ENCODE measurements around the gene NOS3. TPM values are rescaled to one million over a fixed set of nuclear protein-coding genes. Genes with fewer than 3 reads are reported as not detected.

Gene NOS3
- total RNA-seq, 2 experiments from 2014 or later = 5.4 to 6.2 TPM

DNA sequence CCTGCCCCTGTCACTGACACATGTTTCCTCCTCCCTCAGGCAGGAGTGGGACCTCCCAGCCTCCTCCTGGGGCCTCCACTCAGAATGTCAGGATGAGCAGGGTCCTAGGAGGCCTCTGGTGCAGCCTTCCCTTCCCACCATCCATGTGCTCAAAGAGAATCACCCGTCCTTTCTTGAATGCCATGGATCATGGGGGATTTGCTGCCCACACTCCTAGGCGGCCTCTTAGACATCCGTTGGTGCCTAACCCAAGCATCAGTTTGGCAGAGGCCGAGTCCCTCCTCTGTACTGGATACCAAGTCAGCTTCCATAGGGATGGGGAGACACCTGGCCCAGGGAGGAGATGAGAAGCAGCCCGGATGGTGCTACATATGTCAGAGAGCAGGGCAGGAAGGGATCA, 7.0 kb downstream of the NOS3 start:
- Mint-ChIP-seq H3K27me3 (no peaks in the 10 kb centered on the region), H3K4me1 (ENCODE audit: low read depth) (peaks cover 39% of the 10 kb centered on the region), H3K27ac (no peak overlapping the region), H3K36me3 (ENCODE audit: low read depth) (no peaks in the 10 kb centered on the region), H3K9me3 (no peaks in the 10 kb centered on the region), H3K4me3 (no peak overlapping the region)
- TF ChIP-seq, protein P1, sequence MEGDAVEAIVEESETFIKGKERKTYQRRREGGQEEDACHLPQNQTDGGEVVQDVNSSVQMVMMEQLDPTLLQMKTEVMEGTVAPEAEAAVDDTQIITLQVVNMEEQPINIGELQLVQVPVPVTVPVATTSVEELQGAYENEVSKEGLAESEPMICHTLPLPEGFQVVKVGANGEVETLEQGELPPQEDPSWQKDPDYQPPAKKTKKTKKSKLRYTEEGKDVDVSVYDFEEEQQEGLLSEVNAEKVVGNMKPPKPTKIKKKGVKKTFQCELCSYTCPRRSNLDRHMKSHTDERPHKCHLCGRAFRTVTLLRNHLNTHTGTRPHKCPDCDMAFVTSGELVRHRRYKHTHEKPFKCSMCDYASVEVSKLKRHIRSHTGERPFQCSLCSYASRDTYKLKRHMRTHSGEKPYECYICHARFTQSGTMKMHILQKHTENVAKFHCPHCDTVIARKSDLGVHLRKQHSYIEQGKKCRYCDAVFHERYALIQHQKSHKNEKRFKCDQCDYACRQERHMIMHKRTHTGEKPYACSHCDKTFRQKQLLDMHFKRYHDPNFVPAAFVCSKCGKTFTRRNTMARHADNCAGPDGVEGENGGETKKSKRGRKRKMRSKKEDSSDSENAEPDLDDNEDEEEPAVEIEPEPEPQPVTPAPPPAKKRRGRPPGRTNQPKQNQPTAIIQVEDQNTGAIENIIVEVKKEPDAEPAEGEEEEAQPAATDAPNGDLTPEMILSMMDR (IDR thresholded peaks at IDR 0.05) = no peak
- DNase-seq (no peak), ATAC-seq (no peak)
- ChIA-PET CTCF (interaction anchor here (0.7 to 3.1 kb wide), 7 partner anchors 9 to 174 kb away, joined by 3 to 12 read pairs (median 6); no protein-coding TSS in a partner anchor), POLR2A (interaction anchor here (0.9 kb wide), 1 partner anchor 12 kb away, joined by 4 read pairs; no protein-coding TSS in a partner anchor)
- intact Hi-C loops (cut with micrococcal nuclease) = no loop called here

DNA sequence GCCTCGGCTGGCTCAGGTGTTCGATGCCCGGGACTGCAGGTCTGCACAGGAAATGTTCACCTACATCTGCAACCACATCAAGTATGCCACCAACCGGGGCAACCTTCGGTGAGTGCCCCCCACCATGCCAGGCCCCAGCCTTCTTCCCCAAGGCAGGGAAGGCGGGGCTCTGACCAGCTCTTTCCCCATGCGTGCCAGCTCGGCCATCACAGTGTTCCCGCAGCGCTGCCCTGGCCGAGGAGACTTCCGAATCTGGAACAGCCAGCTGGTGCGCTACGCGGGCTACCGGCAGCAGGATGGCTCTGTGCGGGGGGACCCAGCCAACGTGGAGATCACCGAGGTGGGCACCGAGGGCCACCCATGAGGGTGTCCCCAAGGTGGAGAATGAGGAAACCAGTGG, 7.5 kb downstream of the NOS3 start:
- ChIA-PET POLR2A (no interaction called here), CTCF (interaction anchor here (0.9 to 3.1 kb wide), 6 partner anchors 10 to 100 kb away, joined by 4 to 12 read pairs (median 6); no protein-coding TSS in a partner anchor)
- no peaks in the 10 kb centered on the region for H3K27me3 Mint-ChIP-seq
- H3K4me1 Mint-ChIP-seq (ENCODE audit: low read depth) = peaks cover 39% of the 10 kb centered on the region
- no peaks in the 10 kb centered on the region for H3K36me3 Mint-ChIP-seq (ENCODE audit: low read depth)
- H3K9me3 Mint-ChIP-seq = no peaks in the 10 kb centered on the region
- no peak overlapping the region for H3K27ac Mint-ChIP-seq
- TF ChIP-seq, protein P1 (IDR thresholded peaks at IDR 0.05) = no peak
- no peak overlapping the region for H3K4me3 Mint-ChIP-seq
- DNase-seq = no peak
- intact Hi-C loops (cut with micrococcal nuclease) = no loop called here
- no peak for ATAC-seq

DNA sequence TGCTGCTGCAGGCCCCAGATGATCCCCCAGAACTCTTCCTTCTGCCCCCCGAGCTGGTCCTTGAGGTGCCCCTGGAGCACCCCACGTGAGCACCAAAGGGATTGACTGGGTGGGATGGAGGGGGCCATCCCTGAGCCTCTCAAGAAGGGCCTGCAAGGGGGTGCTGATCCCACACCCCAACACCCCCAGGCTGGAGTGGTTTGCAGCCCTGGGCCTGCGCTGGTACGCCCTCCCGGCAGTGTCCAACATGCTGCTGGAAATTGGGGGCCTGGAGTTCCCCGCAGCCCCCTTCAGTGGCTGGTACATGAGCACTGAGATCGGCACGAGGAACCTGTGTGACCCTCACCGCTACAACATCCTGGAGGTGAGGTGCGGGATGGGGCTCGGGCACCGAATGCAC, 8.2 kb downstream of the NOS3 start:
- Mint-ChIP-seq H3K9me3 (no peaks in the 10 kb centered on the region), H3K4me1 (ENCODE audit: low read depth) (peaks cover 39% of the 10 kb centered on the region), H3K36me3 (ENCODE audit: low read depth) (no peaks in the 10 kb centered on the region), H3K27ac (no peak overlapping the region), H3K27me3 (no peaks in the 10 kb centered on the region), H3K4me3 (no peak overlapping the region)
- no peak for ATAC-seq
- TF ChIP-seq, protein P1 (IDR thresholded peaks at IDR 0.05) = no peak
- POLR2A ChIA-PET = no interaction called here
- intact Hi-C loops (cut with micrococcal nuclease) = no loop called here
- DNase-seq = no peak
- CTCF ChIA-PET = interaction anchor here (1.7 to 3.1 kb wide), 4 partner anchors 10 to 36 kb away, joined by 5 to 12 read pairs (median 6); no protein-coding TSS in a partner anchor

DNA sequence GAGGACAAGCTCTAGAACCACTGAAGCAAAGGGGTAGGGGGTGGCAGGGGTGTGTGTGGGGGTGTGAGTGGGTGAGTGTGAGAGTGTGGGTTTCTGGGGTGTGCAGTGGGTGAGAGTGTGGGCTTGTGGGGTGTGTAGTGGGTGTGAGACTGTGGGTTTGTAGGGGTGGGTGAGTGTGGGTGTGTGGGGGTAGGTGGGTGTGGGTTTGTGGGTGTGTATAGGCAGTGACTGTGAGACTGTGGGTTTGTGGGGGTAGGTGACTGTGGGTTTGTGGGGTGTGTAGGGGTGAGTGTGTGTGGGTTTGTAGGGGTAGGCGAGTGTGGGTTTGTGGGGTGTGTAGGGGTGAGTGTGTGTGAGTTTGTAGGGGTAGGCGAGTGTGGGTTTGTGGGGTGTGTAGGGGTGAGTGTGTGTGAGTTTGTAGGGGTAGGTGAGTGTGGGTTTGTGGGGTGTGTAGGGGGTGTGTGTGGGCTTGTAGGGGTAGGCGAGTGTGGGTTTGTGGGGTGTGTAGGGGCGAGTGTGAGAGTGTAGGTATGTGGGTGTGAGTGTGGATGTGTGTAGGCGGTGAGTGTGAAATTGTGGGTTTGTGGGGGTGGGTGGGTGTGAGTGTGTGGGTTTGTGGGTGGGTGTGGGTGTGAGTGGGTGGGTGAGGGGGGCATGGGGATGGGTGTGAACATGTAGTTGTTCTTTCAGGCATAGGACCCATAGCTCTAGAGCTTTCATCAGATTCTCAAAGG, 8.8 kb downstream of the NOS3 start:
- Mint-ChIP-seq H3K36me3 (ENCODE audit: low read depth) (no peaks in the 10 kb centered on the region), H3K9me3 (no peaks in the 10 kb centered on the region), H3K4me1 (ENCODE audit: low read depth) (peaks cover 37% of the 10 kb centered on the region), H3K4me3 (no peak overlapping the region), H3K27me3 (no peaks in the 10 kb centered on the region), H3K27ac (no peak overlapping the region)
- no peak for ATAC-seq
- TF ChIP-seq, protein P1 (IDR thresholded peaks at IDR 0.05) = no peak
- CTCF ChIA-PET = interaction anchor here (1.7 to 3.1 kb wide), 3 partner anchors 9 to 18 kb away, joined by 5 to 12 read pairs (median 6); no protein-coding TSS in a partner anchor
- POLR2A ChIA-PET = interaction anchor here (0.6 kb wide), 1 partner anchor 9 kb away, joined by 3 read pairs; no protein-coding TSS in a partner anchor
- DNase-seq = no peak
- intact Hi-C loops (cut with micrococcal nuclease) = no loop called here

DNA sequence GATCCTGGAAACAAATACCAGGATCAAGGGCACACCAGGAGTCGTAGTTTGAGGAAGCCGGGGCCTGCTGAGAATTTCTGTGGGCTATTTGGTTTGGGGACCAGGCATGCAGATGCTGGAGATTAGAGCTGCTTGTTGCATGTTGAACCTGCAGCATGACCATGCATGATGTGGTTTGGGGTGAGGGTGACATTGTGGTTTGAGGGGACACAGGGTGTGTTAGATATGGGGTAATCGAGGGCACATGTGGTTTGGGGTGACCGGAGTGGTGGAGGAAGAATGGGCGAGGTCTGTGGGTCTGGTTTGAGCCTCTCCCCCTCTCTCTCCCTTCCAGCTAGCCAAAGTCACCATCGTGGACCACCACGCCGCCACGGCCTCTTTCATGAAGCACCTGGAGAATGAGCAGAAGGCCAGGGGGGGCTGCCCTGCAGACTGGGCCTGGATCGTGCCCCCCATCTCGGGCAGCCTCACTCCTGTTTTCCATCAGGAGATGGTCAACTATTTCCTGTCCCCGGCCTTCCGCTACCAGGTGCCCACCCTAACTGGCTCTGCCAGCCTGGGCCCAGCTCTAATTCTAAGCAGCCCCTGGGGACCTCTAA, 10.2 kb downstream of the NOS3 start:
- intact Hi-C loops (cut with micrococcal nuclease) = no loop called here
- no peaks in the 10 kb centered on the region for H3K9me3 Mint-ChIP-seq
- peaks cover 31% of the 10 kb centered on the region for H3K4me1 Mint-ChIP-seq (ENCODE audit: low read depth)
- no peak overlapping the region for H3K27ac Mint-ChIP-seq
- CTCF ChIA-PET = no interaction called here
- POLR2A ChIA-PET = no interaction called here
- H3K36me3 Mint-ChIP-seq (ENCODE audit: low read depth) = no peaks in the 10 kb centered on the region
- no peak overlapping the region for H3K4me3 Mint-ChIP-seq
- H3K27me3 Mint-ChIP-seq = no peaks in the 10 kb centered on the region
- DNase-seq (no peak), ATAC-seq (no peak)
- TF ChIP-seq, protein P1 (IDR thresholded peaks at IDR 0.05) = no peak
